A204.1 (cell line): ENCODE data around the gene NCOA3.
"Not testable (repeated sequence)": the region's sequence is repeated elsewhere in the genome, so short reads cannot be mapped to it uniquely, and the experiment has no call there.

Experiments
- FAIRE-seq: peaks from 2 replicates; lab custom pipeline; 2012; peaks lifted over from hg19 to GRCh38; lab: Jason Lieb, UNC

The NCOA3 gene

GRCh38 chr20:47501482-47502270 lies at the start of gene NCOA3:
Gene NCOA3 (plus strand): TSS chr20:47501887. CDS start chr20:47622248, 120,361 bp downstream.
- peak; percentile 3 for FAIRE-seq

GRCh38 chr20:47452736-47453161 lies 48.9 kb upstream of the NCOA3 start:
- FAIRE-seq, result no peak

GRCh38 chr20:47453167-47453782 lies 48.4 kb upstream of the NCOA3 start:
- FAIRE-seq, result no peak

- FAIRE-seq, result no peak
Measured at GRCh38 chr20:47454298-47455132, 47.2 kb upstream of the NCOA3 start.

- no peak for FAIRE-seq
Measured at GRCh38 chr20:47455133-47456040, 46.3 kb upstream of the NCOA3 start.

- FAIRE-seq, result no peak
Measured at GRCh38 chr20:47456041-47456537, 45.6 kb upstream of the NCOA3 start.

DNA sequence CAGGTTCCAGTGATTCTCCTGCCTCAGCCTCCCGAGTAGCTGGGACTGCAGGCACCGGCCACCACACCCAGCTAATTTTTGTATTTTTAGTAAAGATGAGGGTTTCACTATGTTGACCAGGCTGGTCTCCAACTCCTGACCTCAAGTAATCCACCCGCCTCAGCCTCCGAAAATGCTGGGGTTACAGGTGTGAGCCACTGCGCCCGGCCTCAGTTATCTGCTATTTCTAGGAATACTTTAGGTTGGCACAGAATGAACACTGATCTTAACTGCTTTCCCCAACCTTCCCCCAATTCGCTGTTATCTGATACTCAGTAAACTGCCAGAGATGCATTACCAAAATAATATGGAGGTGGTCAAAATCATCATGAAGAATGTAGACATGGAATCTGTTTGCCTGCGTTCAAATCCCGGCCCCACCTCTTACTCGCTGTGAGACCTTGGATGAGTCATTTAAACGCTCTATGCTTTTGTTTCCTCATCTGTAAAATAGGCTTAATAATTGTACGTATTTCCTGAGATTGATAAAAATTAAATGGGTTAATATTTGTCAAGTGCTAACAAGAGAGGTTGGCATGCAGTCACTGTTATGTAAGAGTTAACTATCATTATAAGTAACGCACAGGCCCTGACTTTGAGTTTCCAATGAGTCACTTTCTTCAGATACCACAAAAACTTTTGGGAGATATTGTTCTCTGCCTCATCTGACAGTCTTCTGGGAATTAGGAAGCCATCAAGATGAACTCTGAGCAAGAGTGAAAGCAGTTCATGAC lies 44.5 kb upstream of the NCOA3 start:
- FAIRE-seq, result no peak

DNA sequence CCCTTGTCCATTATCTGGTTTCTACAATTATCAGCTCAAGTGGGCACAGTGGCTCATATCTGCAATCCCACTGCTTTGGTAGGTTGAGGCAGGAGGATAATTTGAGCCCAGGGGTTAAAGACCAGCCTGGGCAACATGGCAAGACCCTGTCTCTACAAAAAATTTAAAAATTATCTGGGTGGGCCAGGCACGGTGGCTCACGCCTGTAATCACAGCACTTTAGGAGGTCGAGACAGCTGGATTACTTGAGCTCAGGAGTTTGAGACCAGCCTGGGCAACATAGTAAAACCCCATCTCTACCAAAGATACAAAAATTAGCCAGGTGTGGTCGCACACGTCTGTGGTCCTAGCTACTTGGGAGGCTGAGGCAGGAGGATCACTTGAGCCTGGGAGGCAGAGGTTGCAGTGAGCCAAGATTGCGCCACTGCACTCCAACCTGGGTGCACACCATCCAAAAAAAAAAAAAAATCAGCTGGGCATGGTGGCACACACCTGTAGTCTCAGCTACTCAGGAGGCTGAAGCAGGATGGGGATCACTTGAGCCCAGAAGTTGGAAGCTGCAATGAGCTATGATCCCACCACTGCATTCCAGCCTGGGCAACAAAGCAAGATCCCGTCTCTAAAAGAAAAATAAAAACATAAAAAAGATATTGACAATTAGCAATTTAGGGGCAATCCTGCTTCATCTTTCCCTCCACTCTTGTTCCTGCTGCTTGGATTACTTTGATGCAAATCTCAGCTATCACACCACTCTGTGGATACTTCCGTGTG lies 43.2 kb upstream of the NCOA3 start:
- FAIRE-seq, result not testable (repeated sequence)

DNA sequence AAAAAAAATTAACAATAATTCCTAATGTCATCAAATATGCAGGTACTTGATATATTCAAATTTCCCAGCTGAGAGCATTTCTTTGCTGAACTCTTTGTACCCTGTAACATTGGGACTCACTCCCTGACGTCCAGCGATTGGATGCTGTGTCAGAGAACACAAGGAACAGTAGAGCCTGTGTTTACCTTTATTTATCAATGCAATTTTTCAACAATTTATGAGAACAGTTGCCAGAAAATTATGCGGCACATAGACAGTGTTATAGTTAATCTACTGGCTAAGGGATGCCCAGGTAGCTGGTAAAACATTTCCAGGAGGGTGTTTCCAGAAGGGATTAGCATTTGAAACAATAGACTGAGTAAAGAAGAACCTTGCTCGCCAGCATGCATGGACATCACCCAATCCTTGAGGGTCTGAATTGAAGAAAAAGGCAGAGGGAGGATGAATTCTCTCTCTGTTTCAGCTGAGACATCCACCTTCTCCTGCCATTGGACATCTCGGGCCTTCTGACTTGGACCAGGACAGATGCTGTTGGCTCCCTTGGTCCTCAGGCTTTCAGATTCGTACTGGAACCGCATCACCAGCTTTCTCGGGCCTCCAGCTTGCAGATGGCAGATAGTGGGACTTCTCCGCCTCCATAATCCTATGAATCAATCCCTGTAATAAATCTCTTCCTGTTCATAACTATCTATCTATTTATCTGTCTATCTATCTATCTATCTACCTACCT lies 42.2 kb upstream of the NCOA3 start:
- no peak for FAIRE-seq

DNA sequence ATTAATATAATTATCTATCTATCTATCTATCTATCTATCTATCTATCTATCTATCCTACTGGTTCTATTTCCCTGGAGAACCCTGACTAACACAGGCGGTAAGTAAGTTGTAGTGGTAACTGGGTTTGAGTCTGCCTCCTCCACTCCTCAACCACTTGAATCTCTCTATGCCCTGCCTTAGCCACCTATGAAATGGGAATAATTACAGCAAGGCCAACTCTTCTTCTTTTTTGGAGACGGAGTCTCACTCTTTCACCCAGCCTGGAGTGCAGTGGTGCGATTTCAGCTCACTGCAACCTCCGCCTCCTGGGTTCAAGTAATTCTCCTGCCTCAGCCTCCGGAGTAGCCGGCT lies 41.0 kb upstream of the NCOA3 start:
- not testable (repeated sequence) for FAIRE-seq

GRCh38 chr20:47461120-47461685 lies 40.5 kb upstream of the NCOA3 start:
- no peak for FAIRE-seq

GRCh38 chr20:47461906-47462305 lies 39.8 kb upstream of the NCOA3 start:
- not testable (repeated sequence) for FAIRE-seq

- FAIRE-seq, result no peak
Measured at GRCh38 chr20:47464380-47465101, 37.1 kb upstream of the NCOA3 start.

GRCh38 chr20:47465335-47466090 lies 36.2 kb upstream of the NCOA3 start:
- FAIRE-seq, result no peak

DNA sequence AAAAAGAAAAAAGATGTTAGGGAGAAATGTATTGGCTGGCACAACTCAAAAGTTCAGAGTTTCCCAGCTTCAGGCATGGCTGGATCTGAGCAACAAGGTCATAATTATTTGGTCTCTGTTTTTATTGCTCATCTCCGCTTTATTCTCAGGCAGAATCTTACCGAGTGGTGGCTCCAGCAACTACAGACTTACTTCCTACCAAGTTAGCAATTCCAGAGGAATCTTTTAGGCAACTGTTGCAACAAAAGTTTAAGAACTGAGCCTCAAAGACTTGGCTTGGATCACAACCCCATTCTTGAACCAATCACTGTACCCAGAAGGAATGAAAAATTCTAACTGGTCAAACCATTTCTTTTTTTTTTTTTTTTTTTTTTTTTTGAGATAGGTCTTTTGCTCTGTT lies 35.5 kb upstream of the NCOA3 start:
- no peak for FAIRE-seq

DNA sequence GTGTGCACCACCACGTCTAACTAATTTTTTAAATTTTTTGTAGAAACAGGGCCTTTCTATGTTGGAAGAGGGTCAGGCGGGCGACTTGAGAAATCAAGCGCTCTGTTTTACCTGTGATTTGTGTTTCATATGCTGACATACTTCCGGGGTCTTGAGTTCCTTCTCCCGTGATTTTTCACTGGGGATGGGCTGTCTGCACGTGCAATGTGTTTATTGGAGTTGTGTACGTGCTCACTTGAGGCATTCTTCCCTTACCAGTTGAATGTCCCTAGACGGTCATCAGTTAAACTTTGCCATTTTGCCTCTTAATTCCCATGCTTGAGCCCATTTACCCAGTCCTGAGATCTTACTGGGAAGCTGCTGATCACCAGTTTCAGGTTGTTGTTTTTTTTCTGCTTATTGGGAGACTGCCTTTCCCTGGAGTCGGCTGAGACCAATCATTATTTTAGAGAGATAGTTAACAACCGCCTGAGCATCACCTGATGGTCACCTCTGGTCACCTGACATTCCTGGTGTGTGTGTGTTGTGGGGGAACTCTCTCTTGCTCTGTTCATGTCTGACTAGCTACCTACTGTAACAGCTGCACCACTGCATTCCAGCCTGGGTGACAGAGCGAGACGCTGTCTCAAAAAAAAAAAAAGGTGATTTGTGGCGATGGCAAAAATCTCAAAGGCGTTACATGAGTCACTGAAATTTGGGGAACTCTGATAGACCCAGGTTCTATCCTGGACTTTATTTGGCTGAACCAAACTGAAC lies 34.8 kb upstream of the NCOA3 start:
- no peak for FAIRE-seq
